Stimulated activated CD4-positive, alpha-beta T cell treated with anti-CD3 and anti-CD28 coated beads, TNF-alpha, amount 100 ng/mL, for 48 hours (primary cell): ENCODE data around the gene MEF2D.
A peak's percentile ranks its signal among the peaks of the same experiment; 100 is the strongest.

ENCODE experiments used
- DNase-seq, 3 donors: peaks; one replicate each; pipeline ENCODE4 v3.0.0-alpha.2; 2020; ENCODE audit warnings: low read depth in 3 of 3

MEF2D gene

GRCh38 chr1:156488566-156489165, 11.9 kb downstream of the MEF2D start:
- DNase-seq: no peak

GRCh38 chr1:156487862-156488261, 12.7 kb downstream of the MEF2D start:
- DNase-seq: no peak

GRCh38 chr1:156486421-156487344, 13.9 kb downstream of the MEF2D start:
- DNase-seq: no peak

GRCh38 chr1:156485984-156486383, 14.6 kb downstream of the MEF2D start:
- no peak for DNase-seq

GRCh38 chr1:156484480-156485058, 16.0 kb downstream of the MEF2D start:
- DNase-seq: no peak

- DNase-seq: no peak
Observed at GRCh38 chr1:156483397-156483796, 17.2 kb downstream of the MEF2D start.

GRCh38 chr1:156482276-156482675, 18.3 kb downstream of the MEF2D start:
- DNase-seq: no peak

- DNase-seq: no peak
Observed at GRCh38 chr1:156481527-156481926, 19.0 kb downstream of the MEF2D start.

- peak; percentile 39 to 84 (median 61) for DNase-seq
Observed at GRCh38 chr1:156480411-156481192, 20.0 kb downstream of the MEF2D start.

GRCh38 chr1:156480016-156480370, 20.6 kb downstream of the MEF2D start:
- DNase-seq: no peak

GRCh38 chr1:156479093-156480015, 21.2 kb downstream of the MEF2D start:
- no peak for DNase-seq

- no peak for DNase-seq
Observed at GRCh38 chr1:156478250-156478627, 22.3 kb downstream of the MEF2D start.

GRCh38 chr1:156477526-156478249, 22.9 kb downstream of the MEF2D start:
- DNase-seq: no peak

GRCh38 chr1:156476501-156477298, 23.9 kb downstream of the MEF2D start:
- DNase-seq: no peak

- DNase-seq: no peak
Observed at GRCh38 chr1:156475568-156476500, 24.7 kb downstream of the MEF2D start.

GRCh38 chr1:156474966-156475365, 25.6 kb downstream of the MEF2D start:
- no peak for DNase-seq

- DNase-seq: no peak
Observed at GRCh38 chr1:156471496-156472490, 28.8 kb downstream of the MEF2D start.
